GM21447 (cell line): ENCODE results near the gene SCN7A.
A peak's percentile ranks its signal among the peaks of the same experiment; 100 is the strongest.

Source experiments
- ATAC-seq: cut with Tn5 transposase; IDR thresholded peaks from one replicate; pipeline ENCODE4 v1.9.1; 2021; ENCODE audit not compliant: unreplicated experiment

The SCN7A gene

GRCh38 chr2:166404831-166405568, 89.0 kb downstream of the SCN7A start:
- no peak for ATAC-seq

- ATAC-seq: no peak
Observed at GRCh38 chr2:166394245-166394644, 99.8 kb downstream of the SCN7A start.

GRCh38 chr2:166393008-166393407, 101.0 kb downstream of the SCN7A start:
- no peak for ATAC-seq

- ATAC-seq: no peak
Observed at GRCh38 chr2:166388481-166389070, 105.5 kb downstream of the SCN7A start.

- ATAC-seq: no peak
Observed at GRCh38 chr2:166385313-166385712, 108.7 kb downstream of the SCN7A start.

GRCh38 chr2:166384774-166385173, 109.3 kb downstream of the SCN7A start:
- no peak for ATAC-seq

- ATAC-seq: no peak
Observed at GRCh38 chr2:166382448-166382847, 111.6 kb downstream of the SCN7A start.

GRCh38 chr2:166380615-166381014, 113.4 kb downstream of the SCN7A start:
- ATAC-seq: no peak

- no peak for ATAC-seq
Observed at GRCh38 chr2:166376873-166377272, 117.2 kb downstream of the SCN7A start.

GRCh38 chr2:166376488-166376828, 117.6 kb downstream of the SCN7A start:
- no peak for ATAC-seq

- ATAC-seq: peak; percentile 71
Observed at GRCh38 chr2:166375736-166376487, 118.1 kb downstream of the SCN7A start, which contains the start of gene SCN9A. Gene SCN9A, minus strand, starts transcription at chr2:166375944. Its CDS starts 64,188 bp downstream, at chr2:166311756.

GRCh38 chr2:166375195-166375735, 118.8 kb downstream of the SCN7A start:
- peak; percentile 6 for ATAC-seq

- ATAC-seq: no peak
Observed at GRCh38 chr2:166373951-166374350, 120.1 kb downstream of the SCN7A start.

- no peak for ATAC-seq
Observed at GRCh38 chr2:166373539-166373938, 120.5 kb downstream of the SCN7A start.

GRCh38 chr2:166373105-166373504, 120.9 kb downstream of the SCN7A start:
- no peak for ATAC-seq

GRCh38 chr2:166372046-166372445, 122.0 kb downstream of the SCN7A start:
- no peak for ATAC-seq

- ATAC-seq: no peak
Observed at GRCh38 chr2:166365803-166366420, 128.1 kb downstream of the SCN7A start.

- ATAC-seq: no peak
Observed at GRCh38 chr2:166365239-166365638, 128.8 kb downstream of the SCN7A start.

- no peak for ATAC-seq
Observed at GRCh38 chr2:166364476-166365161, 129.4 kb downstream of the SCN7A start.

GRCh38 chr2:166361351-166362153, 132.5 kb downstream of the SCN7A start:
- no peak for ATAC-seq
